ENCODE measurements around the gene DRC7. TPM values are rescaled to one million over a fixed set of nuclear protein-coding genes. Genes with fewer than 3 reads are reported as not detected.
A peak's percentile ranks its signal among the peaks of the same experiment; 100 is the strongest.
"Not testable (repeated sequence)": the region's sequence is repeated elsewhere in the genome, so short reads cannot be mapped to it uniquely, and the experiment has no call there.

Gene DRC7
- total RNA-seq, 1 experiment from 2014 or later: 0.85 TPM

DNA sequence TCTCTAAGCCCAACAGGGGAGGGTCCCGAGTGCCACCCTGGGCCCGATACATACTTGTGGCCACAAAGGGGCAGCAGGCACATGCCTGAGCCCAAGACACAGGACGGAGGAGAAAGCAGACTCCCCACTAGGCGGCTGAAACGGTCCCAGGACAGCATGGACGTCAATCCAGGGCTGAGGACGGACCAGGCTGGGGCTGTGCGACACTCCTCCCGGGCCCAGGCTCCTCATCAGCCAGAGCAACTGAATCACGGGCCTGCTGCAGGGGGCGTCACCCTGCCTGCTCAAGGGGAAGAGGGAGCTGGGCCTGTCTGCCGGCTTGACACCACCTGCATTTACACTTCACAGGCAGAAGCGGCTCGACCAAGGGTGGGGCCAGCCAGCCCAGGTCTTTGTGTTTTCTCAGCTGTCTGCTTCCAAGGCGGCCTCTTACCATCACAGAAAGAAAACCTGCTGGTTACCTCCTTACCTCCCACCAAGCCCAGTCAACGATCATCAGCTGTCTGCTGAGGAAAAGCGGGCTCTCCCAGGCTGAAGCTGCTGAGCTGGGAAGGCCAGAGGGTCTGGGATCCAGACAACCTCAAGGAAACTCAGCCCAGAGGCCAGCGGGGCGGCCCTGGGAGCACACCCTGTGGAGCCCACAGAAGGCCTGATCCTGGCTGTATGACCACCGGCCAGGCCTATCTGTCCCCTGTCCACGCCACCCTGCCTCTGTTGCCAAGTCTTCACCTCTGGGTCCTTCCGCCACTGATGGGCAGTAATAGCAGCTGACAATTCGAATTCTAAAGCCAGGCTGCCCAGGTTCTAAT is 81.3 kb downstream of the DRC7 start:
- CTCF ChIA-PET: interaction anchor here (0.7 kb wide), 1 partner anchor 15 kb away, joined by 3 read pairs; no protein-coding TSS in a partner anchor
- Histone ChIP-seq H3K9me2 (ENCODE audit: insufficient read depth) (no peaks in the 10 kb centered on the region), H3F3A (ENCODE audit: insufficient read depth, low read depth) (peaks cover 22% of the 10 kb centered on the region; the same call in 1 of the 2 replicates), H3K4me2 (no peak overlapping the region), H3K4me1 (replicated peaks; ENCODE audit: insufficient read depth) (peaks cover 16% of the 10 kb centered on the region), H3K79me2 (ENCODE audit: low read depth) (peaks cover 4% of the 10 kb centered on the region; the same call in 1 of the 2 replicates), H3K4me3 (no peak overlapping the region), H3K27me3 (ENCODE audit: insufficient read depth, low read depth) (no peaks in the 10 kb centered on the region), H3K27ac (no peak overlapping the region), H3K9me3 (ENCODE audit: insufficient read depth, low read depth) (no peaks in the 10 kb centered on the region; the same call in 1 of the 2 replicates), H4K20me1 (ENCODE audit: insufficient read depth) (no peaks in the 10 kb centered on the region), H3K36me3 (ENCODE audit: low read depth) (peaks cover 11% of the 10 kb centered on the region), H2AFZ (no peak overlapping the region)
- BruUV-seq (replicated peaks): no TSS peak
- POLR2A ChIA-PET (ENCODE audit: unreplicated experiment): no interaction called here
- no peak for TF ChIP-seq EZH2 (IDR thresholded peaks at IDR 0.05; ENCODE audit: low read depth)
- TF ChIP-seq, protein P1, sequence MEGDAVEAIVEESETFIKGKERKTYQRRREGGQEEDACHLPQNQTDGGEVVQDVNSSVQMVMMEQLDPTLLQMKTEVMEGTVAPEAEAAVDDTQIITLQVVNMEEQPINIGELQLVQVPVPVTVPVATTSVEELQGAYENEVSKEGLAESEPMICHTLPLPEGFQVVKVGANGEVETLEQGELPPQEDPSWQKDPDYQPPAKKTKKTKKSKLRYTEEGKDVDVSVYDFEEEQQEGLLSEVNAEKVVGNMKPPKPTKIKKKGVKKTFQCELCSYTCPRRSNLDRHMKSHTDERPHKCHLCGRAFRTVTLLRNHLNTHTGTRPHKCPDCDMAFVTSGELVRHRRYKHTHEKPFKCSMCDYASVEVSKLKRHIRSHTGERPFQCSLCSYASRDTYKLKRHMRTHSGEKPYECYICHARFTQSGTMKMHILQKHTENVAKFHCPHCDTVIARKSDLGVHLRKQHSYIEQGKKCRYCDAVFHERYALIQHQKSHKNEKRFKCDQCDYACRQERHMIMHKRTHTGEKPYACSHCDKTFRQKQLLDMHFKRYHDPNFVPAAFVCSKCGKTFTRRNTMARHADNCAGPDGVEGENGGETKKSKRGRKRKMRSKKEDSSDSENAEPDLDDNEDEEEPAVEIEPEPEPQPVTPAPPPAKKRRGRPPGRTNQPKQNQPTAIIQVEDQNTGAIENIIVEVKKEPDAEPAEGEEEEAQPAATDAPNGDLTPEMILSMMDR (conservative IDR thresholded peaks at IDR 0.05): no peak
- intact Hi-C loops (cut with micrococcal nuclease; ENCODE audit: unreplicated experiment): no loop called here
- no peak for DNase-seq

DNA sequence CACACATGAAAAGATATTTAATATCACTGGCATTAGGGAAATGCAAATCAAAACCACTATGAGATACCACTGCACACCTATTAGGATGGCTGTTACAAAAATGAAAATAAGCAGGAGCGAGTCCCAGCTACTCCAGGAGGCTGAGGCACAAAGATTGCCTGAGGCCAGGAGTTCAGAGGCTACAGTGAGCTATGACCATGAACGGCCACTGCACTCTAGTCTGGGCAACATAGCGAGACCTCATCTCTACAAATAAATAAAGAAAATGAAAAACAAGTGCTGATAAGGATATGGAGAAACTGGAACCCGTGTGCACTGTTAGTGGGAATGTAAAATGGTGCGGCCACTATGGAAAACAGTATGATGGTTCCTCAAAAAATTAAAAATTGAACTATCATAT is 84.1 kb downstream of the DRC7 start:
- no peaks in the 10 kb centered on the region; the same call in 1 of the 2 replicates for H3K9me3 ChIP-seq (ENCODE audit: insufficient read depth, low read depth)
- intact Hi-C loops (cut with micrococcal nuclease; ENCODE audit: unreplicated experiment): no loop called here
- BruUV-seq (replicated peaks): no TSS peak
- peaks cover 14% of the 10 kb centered on the region for H3K36me3 ChIP-seq (ENCODE audit: low read depth)
- CTCF ChIA-PET: no interaction called here
- TF ChIP-seq EZH2 (IDR thresholded peaks at IDR 0.05; ENCODE audit: low read depth): no peak
- TF ChIP-seq, protein P1 (conservative IDR thresholded peaks at IDR 0.05): no peak
- no peaks in the 10 kb centered on the region for H4K20me1 ChIP-seq (ENCODE audit: insufficient read depth)
- no peak overlapping the region for H2AFZ ChIP-seq
- H3K4me3 ChIP-seq: no peak overlapping the region
- H3K4me2 ChIP-seq: no peak overlapping the region
- peaks cover 31% of the 10 kb centered on the region for H3K4me1 ChIP-seq (replicated peaks; ENCODE audit: insufficient read depth)
- no peaks in the 10 kb centered on the region for H3K27me3 ChIP-seq (ENCODE audit: insufficient read depth, low read depth)
- H3K9me2 ChIP-seq (ENCODE audit: insufficient read depth): no peaks in the 10 kb centered on the region
- H3K27ac ChIP-seq: peak overlapping the region; percentile 45
- H3F3A ChIP-seq (ENCODE audit: insufficient read depth, low read depth): peaks cover 29% of the 10 kb centered on the region; the same call in 1 of the 2 replicates
- DNase-seq: no peak
- H3K79me2 ChIP-seq (ENCODE audit: low read depth): peaks cover 4% of the 10 kb centered on the region; the same call in 1 of the 2 replicates
- POLR2A ChIA-PET (ENCODE audit: unreplicated experiment): no interaction called here

DNA sequence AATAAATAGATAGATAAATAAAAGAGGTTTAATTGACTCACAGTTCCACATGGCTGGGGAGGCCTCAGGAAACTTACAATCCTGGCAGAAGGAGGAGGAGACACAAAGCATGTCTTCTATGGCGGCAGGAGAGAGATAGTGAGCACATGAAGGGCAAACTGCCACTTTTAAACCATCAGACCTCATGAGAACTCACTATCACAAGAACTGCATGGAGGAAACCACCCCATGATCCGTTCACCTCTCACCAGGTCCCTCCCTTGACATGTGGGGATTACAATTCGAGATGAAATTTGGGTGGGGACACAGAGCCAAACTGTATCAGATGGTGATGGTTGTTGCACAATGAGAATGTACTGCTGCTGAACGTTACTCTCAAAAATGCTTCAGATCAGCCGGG is 85.2 kb downstream of the DRC7 start:
- peak overlapping the region; percentile 45 for H3K27ac ChIP-seq
- H3K4me3 ChIP-seq; H3K9me2 ChIP-seq (ENCODE audit: insufficient read depth); BruUV-seq (replicated peaks); H3K9me3 ChIP-seq (ENCODE audit: insufficient read depth, low read depth); intact Hi-C loops (cut with micrococcal nuclease; ENCODE audit: unreplicated experiment); DNase-seq; H2AFZ ChIP-seq; H3K27me3 ChIP-seq (ENCODE audit: insufficient read depth, low read depth); H4K20me1 ChIP-seq (ENCODE audit: insufficient read depth); H3K4me2 ChIP-seq; H3K79me2 ChIP-seq (ENCODE audit: low read depth); CTCF ChIA-PET: not testable (repeated sequence)
- peaks cover 17% of the 10 kb centered on the region for H3K36me3 ChIP-seq (ENCODE audit: low read depth)
- peaks cover 29% of the 10 kb centered on the region; the same call in 1 of the 2 replicates for H3F3A ChIP-seq (ENCODE audit: insufficient read depth, low read depth)
- POLR2A ChIA-PET (ENCODE audit: unreplicated experiment): interaction anchor here (0.6 kb wide), 1 partner anchor 11 kb away, joined by 8 read pairs; no protein-coding TSS in a partner anchor
- peaks cover 31% of the 10 kb centered on the region for H3K4me1 ChIP-seq (replicated peaks; ENCODE audit: insufficient read depth)
